Fibroblast of skin of abdomen (primary cell): ENCODE data around the gene SORL1.
"Not testable (repeated sequence)": the region's sequence is repeated elsewhere in the genome, so short reads cannot be mapped to it uniquely, and the experiment has no call there.

ENCODE experiments used
- DNase-seq: peaks from one replicate; pipeline ENCODE4 v3.0.0-alpha.2; 2013

SORL1 gene

GRCh38 chr11:121506237-121506636 is 54.1 kb downstream of the SORL1 start:
- not testable (repeated sequence) for DNase-seq

- no peak for DNase-seq
These were observed 56.3 kb downstream of the SORL1 start for GRCh38 chr11:121508449-121508848.

GRCh38 chr11:121510438-121510837 is 58.3 kb downstream of the SORL1 start:
- no peak for DNase-seq

GRCh38 chr11:121512468-121513465 is 60.7 kb downstream of the SORL1 start:
- DNase-seq: no peak

GRCh38 chr11:121513807-121514206 is 61.7 kb downstream of the SORL1 start:
- DNase-seq: no peak

- no peak for DNase-seq
These were observed 62.6 kb downstream of the SORL1 start for GRCh38 chr11:121514432-121515334.

GRCh38 chr11:121515335-121515671 is 63.2 kb downstream of the SORL1 start:
- DNase-seq: no peak

- no peak for DNase-seq
These were observed 65.9 kb downstream of the SORL1 start for GRCh38 chr11:121517996-121518395.

- DNase-seq: peak; percentile 95
These were observed 68.4 kb downstream of the SORL1 start for GRCh38 chr11:121520243-121521144.

GRCh38 chr11:121521145-121522042 is 69.3 kb downstream of the SORL1 start:
- peak; percentile 25 for DNase-seq

- DNase-seq: no peak
These were observed 70.2 kb downstream of the SORL1 start for GRCh38 chr11:121522043-121522941.

- no peak for DNase-seq
These were observed 71.6 kb downstream of the SORL1 start for GRCh38 chr11:121523581-121524232.

GRCh38 chr11:121524233-121524631 is 72.1 kb downstream of the SORL1 start:
- DNase-seq: peak; percentile 31

GRCh38 chr11:121525376-121525775 is 73.3 kb downstream of the SORL1 start:
- no peak for DNase-seq

GRCh38 chr11:121530257-121530656 is 78.1 kb downstream of the SORL1 start:
- DNase-seq: no peak

- DNase-seq: no peak
These were observed 81.5 kb downstream of the SORL1 start for GRCh38 chr11:121533601-121534000.

GRCh38 chr11:121534131-121535093 is 82.3 kb downstream of the SORL1 start:
- peak; percentile 55 for DNase-seq

GRCh38 chr11:121535129-121535796 is 83.1 kb downstream of the SORL1 start:
- DNase-seq: peak; percentile 50
